Activated B cell treated with CpG ODN at 0.5 μM for 24 hours (primary cell): Measurements from ENCODE around the gene ANKS3. TPM values are rescaled to one million over a fixed set of nuclear protein-coding genes. Genes with fewer than 3 reads are reported as not detected.

Experiments
- ATAC-seq: fragments of 200-7000 bp; cut with Tn5 transposase; one replicate; pipeline ENCODE4 v1.10.0; 2021; ENCODE audit warnings: low read depth, mild to moderate bottlenecking, moderate library complexity
- CTCF ChIA-PET: fragments of 350-600 bp; sonication (Branson Sonifier 250); formaldehyde crosslinking; loops from one replicate; lab custom pipeline; 2021; ENCODE audit warnings: antibody characterized with exemption; lab: Charles Lee
- POLR2A ChIA-PET: fragments of 350-600 bp; sonication (Branson Sonifier 250); formaldehyde crosslinking; loops from one replicate; lab custom pipeline; 2021; ENCODE audit warnings: antibody characterized with exemption; lab: Charles Lee
- DNase-seq: peaks from one replicate; pipeline ENCODE4 v3.0.0; 2022
- H3K27ac Mint-ChIP-seq: one replicate; pipeline ENCODE4 v1.8.0; 2020; ENCODE audit warnings: mixed read lengths
- H3K27me3 Mint-ChIP-seq: one replicate; pipeline ENCODE4 v1.8.0; 2021; ENCODE audit warnings: mixed read lengths
- H3K36me3 Mint-ChIP-seq: one replicate; pipeline ENCODE4 v1.8.0; 2021; ENCODE audit warnings: low read depth, mixed read lengths
- H3K4me1 Mint-ChIP-seq: one replicate; pipeline ENCODE4 v1.8.0; 2021; ENCODE audit warnings: mixed read lengths
- H3K4me3 Mint-ChIP-seq: one replicate; pipeline ENCODE4 v1.8.0; 2020; ENCODE audit warnings: mild to moderate bottlenecking, mixed read lengths
- H3K9me3 Mint-ChIP-seq: one replicate; pipeline ENCODE4 v1.8.0; 2020; ENCODE audit warnings: mixed read lengths
- intact Hi-C: fragments of 100-400 bp; cut with micrococcal nuclease; formaldehyde crosslinking; loops from one replicate; pipeline ENCODE4 v1.15.1; 2024
- total RNA-seq: library from RNA; stranded (reverse); gene quantifications from 2 replicates; pipeline ENCODE4 v1.2.3, GENCODE V29; 2022
- TF ChIP-seq, protein P1 (sequence below): fragments of 200-600 bp; IDR thresholded peaks from one replicate; pipeline ENCODE4 v1.8.0; 2022; ENCODE audit warnings: antibody characterized with exemption, mild to moderate bottlenecking

Gene ANKS3
- total RNA-seq, 1 donor from 2014 or later, result 21.9 TPM

DNA sequence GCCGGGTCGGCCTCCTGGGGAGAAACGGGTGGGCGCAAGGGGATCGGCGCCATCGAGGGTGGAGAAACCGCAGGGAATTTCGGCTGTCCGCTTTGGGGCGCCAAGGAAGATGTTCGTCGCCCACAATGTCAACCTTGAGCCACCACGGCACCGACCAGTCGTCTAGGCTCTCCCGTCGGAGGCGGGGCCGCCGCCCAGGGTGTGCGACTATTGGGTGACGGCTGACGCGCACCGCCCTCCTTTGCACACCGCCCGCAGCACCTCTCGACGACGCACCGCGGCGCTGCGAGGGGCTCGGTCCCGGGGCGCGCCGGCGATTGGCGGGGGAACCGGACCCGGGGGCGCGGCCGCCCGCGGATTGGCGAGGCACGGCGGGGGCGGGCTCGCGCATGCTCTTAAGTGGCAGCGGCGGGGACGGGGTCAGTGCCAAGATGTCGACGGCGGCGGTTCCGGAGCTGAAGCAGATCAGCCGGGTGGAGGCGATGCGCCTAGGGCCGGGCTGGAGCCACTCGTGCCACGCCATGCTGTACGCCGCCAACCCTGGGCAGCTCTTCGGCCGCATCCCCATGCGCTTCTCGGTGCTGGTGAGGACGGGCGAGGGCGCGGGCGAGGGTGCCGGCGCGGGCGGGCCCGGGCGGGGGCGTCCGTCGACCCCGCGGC, 40.6 kb downstream of the ANKS3 start, which contains the start of gene NUDT16L1:
Gene NUDT16L1 (plus strand): TSS at position 267 of the 660 bp plus-strand sequence. CDS start 165 bp downstream, at position 432.
- TF ChIP-seq, protein P1, sequence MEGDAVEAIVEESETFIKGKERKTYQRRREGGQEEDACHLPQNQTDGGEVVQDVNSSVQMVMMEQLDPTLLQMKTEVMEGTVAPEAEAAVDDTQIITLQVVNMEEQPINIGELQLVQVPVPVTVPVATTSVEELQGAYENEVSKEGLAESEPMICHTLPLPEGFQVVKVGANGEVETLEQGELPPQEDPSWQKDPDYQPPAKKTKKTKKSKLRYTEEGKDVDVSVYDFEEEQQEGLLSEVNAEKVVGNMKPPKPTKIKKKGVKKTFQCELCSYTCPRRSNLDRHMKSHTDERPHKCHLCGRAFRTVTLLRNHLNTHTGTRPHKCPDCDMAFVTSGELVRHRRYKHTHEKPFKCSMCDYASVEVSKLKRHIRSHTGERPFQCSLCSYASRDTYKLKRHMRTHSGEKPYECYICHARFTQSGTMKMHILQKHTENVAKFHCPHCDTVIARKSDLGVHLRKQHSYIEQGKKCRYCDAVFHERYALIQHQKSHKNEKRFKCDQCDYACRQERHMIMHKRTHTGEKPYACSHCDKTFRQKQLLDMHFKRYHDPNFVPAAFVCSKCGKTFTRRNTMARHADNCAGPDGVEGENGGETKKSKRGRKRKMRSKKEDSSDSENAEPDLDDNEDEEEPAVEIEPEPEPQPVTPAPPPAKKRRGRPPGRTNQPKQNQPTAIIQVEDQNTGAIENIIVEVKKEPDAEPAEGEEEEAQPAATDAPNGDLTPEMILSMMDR, result no peak
- no peaks in the 10 kb centered on the region for H3K27me3 Mint-ChIP-seq
- POLR2A ChIA-PET, result interaction anchor here (0.6 to 2.2 kb wide), 7 partner anchors 41 to 189 kb away, joined by 3 to 27 read pairs (median 5); partner anchors contain the start of genes ANKS3, DNAAF8 and ROGDI

DNA sequence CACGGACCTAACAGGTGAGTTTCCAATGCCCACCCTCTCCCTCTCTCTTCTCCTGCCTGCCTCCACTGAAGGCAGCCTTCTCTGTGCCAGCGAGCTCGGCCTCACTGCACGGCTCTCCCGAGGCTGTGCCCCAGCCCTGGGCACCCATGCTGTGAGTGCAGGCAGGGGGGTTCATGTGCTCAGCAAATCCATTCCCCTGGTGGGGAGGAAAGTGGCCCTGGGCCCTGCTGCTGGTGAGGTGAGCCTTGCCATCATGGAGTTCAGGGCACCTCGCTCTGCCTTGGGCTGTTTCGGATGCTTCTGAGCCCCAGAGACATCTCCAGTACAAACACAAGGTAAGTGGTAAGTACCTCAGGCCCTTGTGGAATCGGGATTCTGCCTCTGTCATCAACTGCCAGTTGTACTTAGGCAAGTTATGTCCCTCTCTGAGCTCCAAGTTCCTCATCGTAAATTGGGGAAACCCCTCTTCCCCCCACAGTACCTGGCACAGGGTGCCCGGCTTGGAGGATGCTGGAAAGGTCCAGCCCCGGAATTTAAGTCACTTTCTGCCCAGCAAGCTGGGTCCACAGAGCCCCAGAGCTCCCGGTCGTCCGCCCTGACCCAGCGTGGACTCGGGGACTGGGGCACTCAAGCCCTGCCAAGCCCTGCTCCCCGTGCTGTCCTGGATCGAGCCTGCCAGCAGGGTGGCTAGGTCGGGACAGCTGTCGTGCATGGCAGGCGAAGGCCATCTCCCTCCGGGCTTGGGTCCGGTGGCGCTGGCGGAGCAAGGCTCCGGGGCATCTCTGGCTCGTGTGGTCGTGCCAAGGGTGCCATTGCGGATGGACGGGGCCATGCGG, 41.4 kb downstream of the ANKS3 start:
- Mint-ChIP-seq H3K27me3 (no peaks in the 10 kb centered on the region), H3K4me1 (peaks cover 9% of the 10 kb centered on the region), H3K9me3 (no peaks in the 10 kb centered on the region), H3K27ac (peak overlapping the region; percentile 69), H3K4me3 (peak overlapping the region; percentile 85), H3K36me3 (peaks cover 25% of the 10 kb centered on the region)
- ATAC-seq (peak; percentile 2), DNase-seq (no peak)
- intact Hi-C loops, result loop anchor here (1.0 to 5.0 kb wide), 9 partner anchors 42 to 421 kb away; partner anchors contain the start of genes ANKS3, CORO7, DNAAF8 and EEF2KMT
- ChIA-PET CTCF (interaction anchor here (1.0 to 1.7 kb wide), 3 partner anchors 69 to 107 kb away, joined by 3 to 4 read pairs (median 3); partner anchors contain the start of gene MGRN1), POLR2A (interaction anchor here (0.6 to 2.2 kb wide), 7 partner anchors 42 to 110 kb away, joined by 3 to 27 read pairs (median 5); partner anchors contain the start of genes ANKS3, DNAAF8 and ROGDI)
- TF ChIP-seq, protein P1, result no peak

More for the DNA sequence above, 40.6 kb downstream of the ANKS3 start, which contains the start of gene NUDT16L1:
- DNase-seq, result peak; percentile 98
- Mint-ChIP-seq H3K4me1 (peaks cover 9% of the 10 kb centered on the region), H3K4me3 (peak within 1 kb of the TSS; percentile 85), H3K9me3 (no peaks in the 10 kb centered on the region), H3K36me3 (peaks cover 22% of the 10 kb centered on the region), H3K27ac (peak within 1 kb of the TSS; percentile 69)
- intact Hi-C loops, result loop anchor here (1.0 to 5.0 kb wide), 9 partner anchors 41 to 422 kb away; partner anchors contain the start of genes ANKS3, CORO7, DNAAF8 and EEF2KMT
- peak; percentile 96 for ATAC-seq
- CTCF ChIA-PET, result interaction anchor here (1.0 kb wide), 2 partner anchors 77 to 108 kb away, joined by 3 read pairs; no protein-coding TSS in a partner anchor

DNA sequence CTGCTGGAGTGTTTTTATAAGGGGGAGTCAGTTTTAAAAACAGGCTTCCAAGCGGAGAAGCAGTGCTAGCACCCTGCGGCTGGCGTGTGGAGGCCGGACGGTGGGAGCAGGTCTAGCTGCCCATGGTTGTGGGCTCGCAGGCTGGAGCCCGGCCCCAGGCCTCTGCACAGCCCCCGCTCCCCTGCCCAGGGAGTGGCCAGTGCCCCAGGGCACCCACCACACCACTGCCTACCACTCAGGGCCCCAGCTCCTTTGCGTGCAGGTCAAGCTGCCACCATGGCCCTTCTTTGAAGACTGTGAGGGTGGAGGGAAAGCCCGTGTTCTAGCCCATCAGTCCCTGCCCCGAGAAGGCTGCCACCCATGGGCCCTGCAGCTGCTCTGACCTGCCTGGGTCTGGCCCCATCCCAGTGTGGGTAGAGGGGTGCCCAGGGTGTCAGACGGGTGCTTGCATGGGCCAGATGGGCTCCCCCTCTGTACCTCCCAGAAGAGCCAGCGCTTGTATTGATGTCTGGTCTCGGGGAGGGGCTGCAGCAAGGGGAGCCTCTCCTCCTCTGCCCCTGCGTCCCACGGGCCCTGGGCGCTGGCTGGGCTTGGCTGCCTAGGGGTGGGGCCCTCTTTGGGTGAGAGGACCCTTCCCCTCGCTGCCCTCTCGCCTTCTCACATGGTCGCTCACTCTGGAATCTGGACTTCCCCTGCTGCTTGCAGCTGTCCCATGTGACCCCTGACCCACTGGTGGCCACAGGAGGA, 42.2 kb downstream of the ANKS3 start:
- peaks cover 26% of the 10 kb centered on the region for H3K36me3 Mint-ChIP-seq
- ChIA-PET CTCF (interaction anchor here (1.7 kb wide), 1 partner anchor 68 kb away, joined by 4 read pairs; the partner anchor contains the start of gene MGRN1), POLR2A (interaction anchor here (0.6 to 2.2 kb wide), 3 partner anchors 43 to 111 kb away, joined by 3 to 27 read pairs (median 5); partner anchors contain the start of genes ANKS3 and DNAAF8)
- peaks cover 9% of the 10 kb centered on the region for H3K4me1 Mint-ChIP-seq
- H3K9me3 Mint-ChIP-seq, result no peaks in the 10 kb centered on the region
- DNase-seq (no peak), ATAC-seq (no peak)
- TF ChIP-seq, protein P1, result no peak
- intact Hi-C loops, result loop anchor here (2.0 to 5.0 kb wide), 2 partner anchors 41 to 275 kb away; partner anchors contain the start of gene CORO7
- H3K27me3 Mint-ChIP-seq, result no peaks in the 10 kb centered on the region
- H3K27ac Mint-ChIP-seq, result no peak overlapping the region
- peak overlapping the region; percentile 52 for H3K4me3 Mint-ChIP-seq

DNA sequence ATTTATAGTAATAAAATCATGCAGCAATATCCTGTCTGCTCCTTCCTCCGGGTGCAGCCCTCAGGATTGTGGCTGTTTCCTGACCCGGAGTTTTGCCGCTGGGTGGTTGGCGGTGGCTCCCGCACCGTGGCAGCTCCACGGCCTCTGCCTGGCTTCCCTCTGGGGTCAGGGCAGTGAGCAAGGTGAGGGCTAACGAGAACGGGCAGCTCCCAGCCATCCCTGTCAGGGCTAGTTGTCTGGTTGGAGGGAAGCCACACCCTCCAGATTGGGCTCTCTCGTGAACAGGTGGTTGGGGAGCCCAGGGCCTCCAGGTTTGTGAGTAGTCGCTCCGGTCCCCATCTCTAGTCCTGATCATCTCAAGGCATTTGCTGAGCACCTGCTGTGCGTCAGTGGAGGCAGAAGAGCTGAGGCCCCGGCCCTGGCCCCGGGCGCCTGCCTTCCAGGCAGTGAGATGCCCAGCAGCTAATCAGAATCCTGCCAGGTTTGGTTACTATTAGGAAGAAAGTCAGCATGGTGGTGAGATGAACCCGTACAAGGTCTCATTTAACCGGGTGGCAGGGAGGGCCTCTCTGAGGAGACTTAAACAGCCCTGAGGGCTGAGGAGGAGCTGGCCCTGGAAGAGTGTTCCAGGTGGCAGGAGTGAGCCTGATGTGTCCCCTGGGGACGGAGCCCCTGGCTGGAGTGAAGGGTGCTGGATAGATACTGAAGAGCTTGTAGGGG, 43.0 kb downstream of the ANKS3 start:
- no peak for DNase-seq
- peaks cover 28% of the 10 kb centered on the region for H3K36me3 Mint-ChIP-seq
- H3K27me3 Mint-ChIP-seq, result no peaks in the 10 kb centered on the region
- TF ChIP-seq, protein P1, result no peak
- H3K27ac Mint-ChIP-seq, result no peak overlapping the region
- H3K4me3 Mint-ChIP-seq, result peak overlapping the region; percentile 52
- no peaks in the 10 kb centered on the region for H3K9me3 Mint-ChIP-seq
- CTCF ChIA-PET, result interaction anchor here (1.7 kb wide), 1 partner anchor 67 kb away, joined by 4 read pairs; the partner anchor contains the start of gene MGRN1
- H3K4me1 Mint-ChIP-seq, result peaks cover 9% of the 10 kb centered on the region
- POLR2A ChIA-PET, result no interaction called here
- intact Hi-C loops, result loop anchor here (5.0 kb wide), 1 partner anchor 274 kb away; the partner anchor contains the start of gene CORO7
- no peak for ATAC-seq
